COLO829 (cell line): ENCODE results near the gene MZB1.
"Not testable (repeated sequence)": the region's sequence is repeated elsewhere in the genome, so short reads cannot be mapped to it uniquely, and the experiment has no call there.

Experiments used
- DNase-seq: peaks from one replicate; pipeline ENCODE4 v3.0.0; 2012; ENCODE audit warnings: low spot score

MZB1 gene

DNA sequence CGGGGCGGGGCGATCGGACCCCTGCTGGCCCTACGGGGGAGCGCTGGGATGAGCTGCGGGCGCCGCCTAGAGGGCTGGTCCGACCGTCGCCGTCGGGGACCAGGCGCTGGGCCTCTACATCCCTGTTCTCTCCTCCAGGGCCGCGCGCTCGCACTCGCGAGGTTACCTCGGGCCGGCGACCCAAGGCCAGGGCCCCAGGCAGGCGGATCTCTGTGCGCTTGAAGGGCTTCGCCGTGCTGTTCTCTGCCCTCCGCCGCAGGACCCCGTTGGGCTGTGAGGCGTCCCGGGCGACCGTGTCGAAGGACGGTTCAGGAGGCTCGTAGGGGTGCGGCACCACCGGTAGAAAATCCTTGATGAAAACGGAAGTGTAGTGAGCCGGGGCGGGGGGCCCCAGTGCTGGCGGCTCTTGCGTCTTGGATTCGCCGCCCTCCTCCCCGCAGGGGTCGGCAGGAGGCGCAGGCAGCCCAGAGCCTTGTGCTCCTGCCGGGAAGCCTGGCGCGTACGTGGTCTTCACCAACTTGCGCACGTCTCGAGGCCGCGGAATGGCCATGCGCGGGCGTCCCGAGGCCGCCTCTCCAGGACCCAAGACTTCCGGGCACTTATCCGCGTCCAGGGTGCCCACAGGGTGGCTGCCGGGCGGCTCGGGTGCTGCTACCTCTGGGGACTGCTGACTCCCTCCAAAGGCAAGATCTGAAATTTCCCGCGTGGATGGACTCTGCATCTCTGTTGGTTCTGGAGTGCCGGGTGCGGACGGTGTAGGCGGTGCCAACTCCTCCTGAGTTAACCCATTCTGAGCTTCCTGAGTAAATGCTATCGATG lies 3.2 kb upstream of the MZB1 start:
- DNase-seq = no peak

- no peak for DNase-seq
Observed at GRCh38 chr5:139392324-139392677, 2.6 kb upstream of the MZB1 start.

DNA sequence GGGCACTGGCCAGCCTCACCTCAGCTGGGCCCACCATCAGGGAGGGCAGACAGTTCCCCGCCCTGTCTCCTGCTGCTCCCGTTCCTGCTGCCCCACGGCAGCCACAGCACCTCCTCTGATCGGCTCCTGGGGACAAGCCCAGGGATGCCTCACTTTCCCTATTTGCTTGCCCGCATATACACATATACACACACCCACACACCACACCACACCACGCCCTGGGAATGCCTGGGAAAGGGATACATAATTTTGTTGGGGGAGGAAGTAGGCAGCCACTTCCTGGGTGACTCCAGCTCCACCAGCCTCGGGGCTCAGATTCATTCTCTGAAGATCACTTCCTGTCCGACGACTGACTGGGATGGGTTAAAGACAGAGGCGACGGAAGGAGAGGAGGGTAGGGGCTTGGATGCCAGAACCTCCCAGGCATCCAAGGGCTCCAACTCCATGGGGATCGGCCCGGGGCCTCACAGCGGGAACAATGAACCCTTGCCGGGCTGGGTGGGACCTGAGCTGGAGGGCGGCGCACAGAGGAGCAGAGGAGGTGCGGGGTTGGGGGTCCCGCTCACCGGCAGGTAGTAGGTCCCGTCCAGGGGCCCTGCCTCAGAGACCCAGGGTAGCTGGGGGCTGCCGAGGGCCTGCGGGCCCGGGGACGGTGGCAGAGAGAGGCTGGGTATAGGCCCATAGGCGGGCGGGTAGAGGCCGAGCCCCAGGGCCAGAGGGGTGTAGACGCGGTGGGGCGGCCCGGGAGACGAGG lies 2.0 kb upstream of the MZB1 start:
- peak; percentile 12 for DNase-seq

DNA sequence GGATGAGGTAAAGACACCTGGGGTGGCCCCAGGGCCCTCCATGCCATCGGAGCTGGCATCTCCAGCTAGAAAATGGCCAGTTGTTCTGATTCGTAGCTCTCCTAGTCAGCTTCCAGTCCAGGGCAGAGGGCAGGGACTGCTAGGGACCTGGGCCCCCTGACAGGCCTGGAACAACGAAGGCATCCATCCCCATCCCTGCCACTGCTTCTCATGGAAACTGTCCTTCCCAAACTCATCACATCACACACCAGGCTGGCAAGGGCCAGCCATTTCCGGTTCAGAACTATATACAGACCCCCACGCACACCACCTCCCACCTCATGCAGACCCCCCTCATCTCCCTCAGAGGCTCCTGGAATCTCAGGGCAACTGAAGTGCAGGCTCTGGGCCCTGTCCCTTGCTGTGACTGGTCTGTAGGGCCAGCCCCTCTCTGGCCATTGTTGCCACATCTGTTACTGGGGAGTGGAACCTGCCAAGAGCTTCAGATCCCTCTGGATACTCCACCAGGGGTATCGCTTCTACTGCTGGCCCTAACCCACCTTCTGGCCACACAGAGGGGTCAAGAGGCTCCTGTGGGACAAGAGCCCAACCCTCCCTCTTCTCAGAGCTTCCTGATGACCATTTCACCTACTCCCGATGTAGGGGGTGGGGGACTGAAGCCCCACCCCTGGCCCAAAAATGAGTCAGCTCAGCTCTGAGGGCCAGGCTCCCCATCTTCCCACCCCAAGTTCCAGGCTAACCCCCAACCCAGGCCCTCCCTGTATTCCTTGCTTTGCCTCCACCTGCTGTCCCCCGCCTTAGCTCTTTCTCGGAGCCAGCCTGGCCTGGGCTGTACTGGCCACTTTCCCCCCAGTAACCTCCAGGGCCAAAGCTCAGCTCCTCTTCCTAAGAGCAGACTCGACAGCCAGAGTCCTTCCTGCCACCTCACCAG lies 1.2 kb upstream of the MZB1 start:
- no peak for DNase-seq

DNA sequence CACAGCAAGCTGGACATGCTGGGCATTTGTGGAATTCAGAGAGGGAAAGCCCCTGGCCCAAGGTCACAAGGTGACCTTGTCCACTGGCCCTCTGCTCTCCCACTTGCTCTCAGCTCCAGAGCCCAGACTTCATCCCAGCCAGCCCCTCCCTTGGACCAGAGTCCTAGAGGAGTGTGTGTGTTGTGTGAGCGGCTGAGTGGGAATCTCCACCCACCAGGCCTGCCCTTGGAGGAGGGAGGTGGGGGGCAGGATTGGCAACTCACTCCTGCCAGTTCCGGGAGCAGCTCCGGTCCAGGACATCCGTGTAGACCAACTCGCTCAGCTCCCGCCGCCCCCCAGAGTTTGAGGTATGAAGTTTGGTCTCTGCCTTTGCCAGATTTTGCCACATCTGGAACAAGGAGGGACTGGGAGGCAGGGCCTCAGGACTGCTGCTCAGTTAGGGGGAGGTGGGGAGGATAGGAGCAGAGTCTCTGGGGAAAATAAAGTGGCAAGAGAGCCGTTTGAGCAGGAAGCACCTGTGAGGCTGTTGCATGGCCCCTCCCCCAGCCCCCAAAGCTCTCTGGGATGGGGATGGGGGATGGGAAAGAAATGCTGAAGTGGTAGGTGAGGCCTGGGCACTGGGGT lies 1.4 kb downstream of the MZB1 start:
- no peak for DNase-seq

- DNase-seq = no peak
Observed at GRCh38 chr5:139387611-139388197, 2.0 kb downstream of the MZB1 start.

GRCh38 chr5:139386956-139387355 lies 2.8 kb downstream of the MZB1 start:
- DNase-seq = not testable (repeated sequence)

GRCh38 chr5:139386050-139386438 lies 3.7 kb downstream of the MZB1 start:
- DNase-seq = no peak

DNA sequence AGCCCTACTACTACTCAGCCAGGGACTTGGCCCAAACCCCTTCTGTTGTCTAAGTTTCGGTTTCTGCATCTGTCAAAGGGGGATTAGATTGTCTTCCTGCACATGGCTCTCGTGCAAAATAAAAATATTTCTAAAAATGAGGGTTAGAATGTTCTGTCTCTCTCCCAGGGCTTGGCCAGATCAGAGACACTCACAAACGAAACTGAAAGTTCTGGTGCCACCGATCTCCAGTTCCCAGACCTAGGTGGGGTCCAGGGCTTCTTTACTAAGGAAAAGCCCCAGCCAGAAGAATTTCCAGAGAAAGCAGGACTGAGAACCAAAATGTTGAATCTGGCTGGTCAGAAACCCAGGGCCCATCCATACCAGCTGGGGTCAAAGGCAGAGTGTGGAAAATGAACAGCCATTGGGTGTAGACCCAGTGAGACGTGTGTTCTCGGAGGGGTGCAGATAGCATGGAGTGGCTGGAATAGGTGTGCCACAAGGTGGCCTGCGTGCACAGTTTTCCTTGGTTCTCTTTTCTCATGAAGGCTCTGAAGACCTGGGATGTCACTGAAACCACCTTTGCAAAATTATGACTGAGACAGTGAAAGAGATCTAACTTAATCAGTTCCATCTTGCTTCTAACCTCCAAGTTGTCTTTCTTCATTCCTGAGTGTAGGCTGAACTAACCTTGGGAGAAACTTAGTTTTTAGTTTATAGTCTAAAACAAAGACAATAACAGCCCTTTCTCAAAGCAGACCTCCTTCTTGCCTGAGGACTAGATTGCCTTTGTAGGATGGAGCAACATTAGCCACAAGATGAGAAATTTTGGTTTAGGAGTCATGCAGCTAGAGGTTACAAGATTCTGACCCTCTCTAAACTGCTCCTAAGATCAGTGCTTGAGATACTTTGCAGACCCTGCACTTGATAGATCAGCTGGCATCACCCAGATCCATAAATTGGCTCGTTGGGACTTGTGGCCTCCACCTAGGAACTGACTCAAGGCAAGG lies 4.4 kb downstream of the MZB1 start:
- DNase-seq = no peak

- DNase-seq = no peak
Observed at GRCh38 chr5:139384591-139385051, 5.1 kb downstream of the MZB1 start.

- no peak for DNase-seq
Observed at GRCh38 chr5:139383993-139384590, 5.6 kb downstream of the MZB1 start.

DNA sequence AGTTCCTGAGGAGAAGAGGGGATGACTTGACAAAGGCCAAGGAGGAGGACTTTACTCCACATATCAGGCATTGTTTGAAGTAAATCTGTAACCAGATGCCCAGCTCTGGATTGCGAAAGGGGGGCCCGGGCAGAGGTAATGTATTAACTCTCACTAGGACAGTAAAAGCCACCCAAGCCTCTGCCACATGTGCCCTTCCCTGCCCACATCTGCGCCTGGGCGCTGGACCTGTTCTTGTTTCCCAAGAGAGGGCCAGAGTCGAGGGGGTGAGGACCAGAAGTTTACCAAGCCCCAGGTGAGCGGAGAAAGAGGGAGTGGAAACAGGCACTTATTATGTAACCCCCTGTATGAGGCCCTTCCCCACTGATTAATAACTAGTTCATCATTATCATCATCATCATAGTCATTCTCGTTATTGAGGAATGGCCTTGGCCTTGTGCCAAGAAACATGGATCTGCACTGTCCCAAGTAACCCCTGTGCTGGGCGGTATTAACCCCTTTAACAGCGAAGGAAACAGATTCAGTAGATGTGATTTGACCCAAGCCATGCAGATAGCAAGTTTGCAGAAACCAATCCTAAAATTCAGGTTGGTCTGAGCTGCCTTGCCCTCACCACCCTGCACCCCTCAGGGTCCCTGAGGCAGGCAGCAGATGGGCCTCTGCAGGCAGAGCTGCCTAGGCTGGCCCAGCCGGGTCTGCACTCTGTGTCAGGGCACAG lies 6.3 kb downstream of the MZB1 start, which contains the start of gene SLC23A1:
TSS of gene SLC23A1 (minus strand) at position 23 of the 718 bp plus-strand sequence. CDS start 44 bp downstream, outside the sequence.
- no peak for DNase-seq

- DNase-seq = no peak
Observed at GRCh38 chr5:139382807-139383206, 6.9 kb downstream of the MZB1 start.

DNA sequence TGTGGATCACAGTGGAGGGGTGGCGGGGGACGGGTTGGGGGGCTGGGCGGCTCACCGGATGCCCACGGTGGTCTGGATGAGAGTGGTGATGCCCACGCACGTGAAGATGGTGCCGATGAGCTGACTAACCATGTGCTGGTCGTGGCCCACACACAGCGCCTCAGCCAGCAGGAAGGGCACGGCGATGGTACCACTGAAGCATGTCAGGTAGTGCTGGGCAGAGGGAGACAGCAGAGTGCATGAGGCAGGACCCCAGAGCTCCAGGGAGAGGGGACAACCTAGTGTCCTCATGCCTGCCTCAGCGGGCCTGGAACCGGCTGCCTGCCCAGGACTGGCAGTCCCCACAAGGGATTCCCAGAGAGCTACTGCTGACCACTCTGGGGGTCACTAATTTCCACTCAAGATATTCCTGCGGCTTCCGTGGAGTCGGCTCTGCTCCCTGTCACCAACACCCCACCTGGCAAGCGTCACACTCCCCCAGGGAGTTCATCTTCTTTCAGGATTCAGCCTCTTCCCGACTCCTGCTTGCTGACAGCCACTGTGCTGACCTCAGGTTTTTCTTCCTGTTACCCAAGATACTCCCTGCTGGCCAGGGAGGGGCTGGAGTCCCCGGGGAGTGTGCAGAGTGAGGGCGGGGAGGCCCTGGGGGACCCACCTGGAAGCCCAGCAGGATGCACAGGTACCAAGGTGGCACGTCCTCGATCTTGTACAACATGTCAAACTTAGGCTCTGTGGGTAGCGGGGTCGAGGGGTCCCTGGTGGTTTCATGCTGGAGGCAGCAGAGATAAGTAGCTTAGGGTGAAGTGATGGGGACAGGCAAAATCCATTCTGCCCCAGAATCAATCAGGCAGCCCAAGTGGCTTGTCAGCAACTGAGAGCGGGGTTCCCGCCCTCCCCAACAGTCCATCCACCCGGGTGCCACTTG lies 7.6 kb downstream of the MZB1 start:
- DNase-seq = no peak

- DNase-seq = no peak
Observed at GRCh38 chr5:139379626-139380449, 9.9 kb downstream of the MZB1 start.

- no peak for DNase-seq
Observed at GRCh38 chr5:139378941-139379361, 10.8 kb downstream of the MZB1 start.
